A549 (cell line): ENCODE results near the gene POLR1F. TPM values are rescaled to one million over a fixed set of nuclear protein-coding genes. Genes with fewer than 3 reads are reported as not detected.

Experiments used
- ATAC-seq, 2 experiments: fragments of 200-7000 bp in 1 of 2; fragments of >200 bp in 1 of 2; cut with Nextera tagmentation in 1 of 2; cut with Tn5 transposase in 1 of 2; 3 replicates each; pipeline versions ENCODE4 v1.8.0 to v1.9.1; 2018 to 2020; ENCODE audit warnings: mild to moderate bottlenecking in 1 of 2, moderate library complexity in 1 of 2
- CTCF ChIA-PET: fragments of 300-600 bp; sonication (Branson Sonifier 250); formaldehyde crosslinking; extraction: SDS; loops from one replicate; lab custom pipeline; 2021; ENCODE audit warnings: antibody characterized with exemption, inconsistent platforms; lab: Yijun Ruan, JAX
- POLR2A ChIA-PET: fragments of 350-600 bp; formaldehyde crosslinking; extraction: SDS; loops from one replicate; lab custom pipeline; 2021; ENCODE audit warnings: antibody characterized with exemption, inconsistent platforms; lab: Yijun Ruan, JAX
- DNase-seq, 2 experiments: peaks; one replicate each; pipeline versions ENCODE4 v3.0.0 to v3.0.0-alpha.2; 2011 to 2016; ENCODE audit warnings: low read depth in 1 of 2, low spot score in 1 of 2
- FAIRE-seq: peaks from 2 replicates; lab custom pipeline; 2011; peaks lifted over from hg19 to GRCh38; lab: Jason Lieb, UNC
- H3K27ac ChIP-seq, 2 experiments: fragments of >200 bp; sonication (Bioruptor Twin); formaldehyde crosslinking; 3 replicates each; pipeline ENCODE4 v1.5.1; 2016 to 2017
- H3K4me1 ChIP-seq: fragments of >200 bp; sonication (Bioruptor Twin); formaldehyde crosslinking; 3 replicates; pipeline ENCODE4 v1.6.1; 2016
- H3K4me2 ChIP-seq: fragments of >200 bp; sonication (Bioruptor Twin); formaldehyde crosslinking; 3 replicates; pipeline ENCODE4 v1.6.1; 2016
- H3K4me3 ChIP-seq: fragments of >200 bp; sonication (Bioruptor Twin); formaldehyde crosslinking; 3 replicates; pipeline ENCODE4 v1.5.1; 2016
- H3K9me3 ChIP-seq: fragments of >200 bp; sonication (Bioruptor Twin); formaldehyde crosslinking; 3 replicates; pipeline ENCODE4 v1.6.1; 2016
- BCL3 ChIP-seq: fragments of >200 bp; sonication (Bioruptor Twin); formaldehyde crosslinking; IDR thresholded peaks from 3 replicates; pipeline ENCODE4 v1.6.1; 2016
- BHLHE40 ChIP-seq: IDR thresholded peaks from 2 replicates; pipeline ENCODE4 v1.6.1; 2012; ENCODE audit warnings: low read depth, low read length, inconsistent platforms
- CBX8 ChIP-seq: fragments of 200-600 bp; sonication (generic); IDR thresholded peaks from 2 replicates; pipeline ENCODE4 v1.6.1; 2016
- CHD4 ChIP-seq: fragments of 200-600 bp; sonication (generic); IDR thresholded peaks from 2 replicates; pipeline ENCODE4 v1.6.1; 2016; ENCODE audit warnings: antibody characterized with exemption, mild to moderate bottlenecking, borderline replicate concordance
- CTCF ChIP-seq: fragments of >200 bp; sonication (Bioruptor Twin); formaldehyde crosslinking; IDR thresholded peaks from 3 replicates; pipeline ENCODE4 v1.5.1; 2016
- EP300 ChIP-seq, 2 experiments: fragments of >200 bp; sonication (Bioruptor Twin); formaldehyde crosslinking; IDR thresholded peaks; 2 replicates in 1 of 2; 3 replicates in 1 of 2; pipeline ENCODE4 v1.6.1; 2016 to 2017
- FOSL2 ChIP-seq, 2 experiments: fragments of 450-650 bp in 1 of 2; fragments of >200 bp in 1 of 2; sonication (Bioruptor Twin) in 1 of 2; formaldehyde crosslinking; IDR thresholded peaks; 2 replicates each; pipeline versions ENCODE4 v1.5.0 to v1.6.1; 2016 to 2020; ENCODE audit warnings: mild to moderate bottlenecking in 1 of 2, moderate library complexity in 1 of 2
- FOXS1 ChIP-seq: fragments of 250-450 bp; sonication (Bioruptor Pico); IDR thresholded peaks from 2 replicates; pipeline ENCODE4 v1.5.0; 2020; ENCODE audit warnings: mild to moderate bottlenecking, moderate library complexity
- HOXA7 ChIP-seq: fragments of 250-450 bp; sonication (Bioruptor Pico); IDR thresholded peaks from 2 replicates; pipeline ENCODE4 v1.5.0; 2020; ENCODE audit warnings: mild to moderate bottlenecking, moderate library complexity
- HOXB13 ChIP-seq: fragments of 250-450 bp; sonication (Bioruptor Pico); IDR thresholded peaks from 2 replicates; pipeline ENCODE4 v1.5.0; 2020; ENCODE audit warnings: low read depth, mild to moderate bottlenecking, moderate library complexity
- HOXB5 ChIP-seq: fragments of 250-450 bp; sonication (Bioruptor Pico); IDR thresholded peaks from 2 replicates; pipeline ENCODE4 v1.5.0; 2020; ENCODE audit warnings: mild to moderate bottlenecking, moderate library complexity
- MAX ChIP-seq: IDR thresholded peaks from 2 replicates; pipeline ENCODE4 v1.6.1; 2012
- MAZ ChIP-seq: fragments of 150-350 bp; IDR thresholded peaks from 2 replicates; pipeline ENCODE4 v1.6.1; 2014; ENCODE audit warnings: antibody characterized with exemption, low read depth, low read length, borderline replicate concordance
- MYC ChIP-seq: IDR thresholded peaks from 2 replicates; pipeline ENCODE4 v1.6.1; 2012; ENCODE audit warnings: mild to moderate bottlenecking, inconsistent platforms, low read length, improper control_type of control experiment, borderline replicate concordance
- NFE2L2 ChIP-seq: fragments of 150-350 bp; conservative IDR thresholded peaks from 2 replicates; pipeline ENCODE4 v1.6.1; 2014; ENCODE audit warnings: low read length
- NPAS2 ChIP-seq: fragments of 250-450 bp; sonication (Bioruptor Pico); IDR thresholded peaks from 2 replicates; pipeline ENCODE4 v1.8.0; 2022; ENCODE audit warnings: mild to moderate bottlenecking, moderate library complexity, borderline replicate concordance
- NR3C1 ChIP-seq: fragments of >200 bp; sonication (Bioruptor Twin); formaldehyde crosslinking; IDR thresholded peaks from 3 replicates; pipeline ENCODE4 v1.6.1; 2017
- PBX3 ChIP-seq: IDR thresholded peaks from 2 replicates; pipeline ENCODE4 v1.6.1; 2012
- PHF8 ChIP-seq: fragments of 200-600 bp; sonication (generic); IDR thresholded peaks from 2 replicates; pipeline ENCODE4 v1.6.1; 2016; ENCODE audit warnings: low read depth, mild to moderate bottlenecking, antibody characterized with exemption, moderate library complexity, borderline replicate concordance
- POLR2A ChIP-seq: IDR thresholded peaks from 2 replicates; pipeline ENCODE4 v1.6.1; 2012; ENCODE audit warnings: mild to moderate bottlenecking, low read length
- POLR2AphosphoS2 ChIP-seq: conservative IDR thresholded peaks from 2 replicates; pipeline ENCODE4 v1.6.1; 2012; ENCODE audit warnings: low read length, improper control_type of control experiment, inconsistent platforms
- RCOR1 ChIP-seq: fragments of 150-350 bp; IDR thresholded peaks from 2 replicates; pipeline ENCODE4 v1.6.1; 2014; ENCODE audit warnings: antibody characterized with exemption, low read length, low read depth
- RNF2 ChIP-seq: fragments of 200-600 bp; sonication (generic); IDR thresholded peaks from 2 replicates; pipeline ENCODE4 v1.6.1; 2016; ENCODE audit warnings: low read depth, mild to moderate bottlenecking, antibody characterized with exemption, moderate library complexity, borderline replicate concordance
- SMC3 ChIP-seq: fragments of >200 bp; sonication (Bioruptor Twin); formaldehyde crosslinking; IDR thresholded peaks from 3 replicates; pipeline ENCODE4 v1.6.1; 2018; ENCODE audit warnings: inconsistent platforms
- TP53 ChIP-seq: fragments of 250-450 bp; sonication (Bioruptor Pico); IDR thresholded peaks from 2 replicates; pipeline ENCODE4 v1.5.0; 2021; ENCODE audit warnings: mild to moderate bottlenecking, moderate library complexity
- USF2 ChIP-seq: fragments of 450-650 bp; IDR thresholded peaks from 2 replicates; pipeline ENCODE4 v1.6.1; 2014; ENCODE audit warnings: antibody characterized with exemption
- ZFP36 ChIP-seq: fragments of 450-650 bp; IDR thresholded peaks from 2 replicates; pipeline ENCODE4 v1.6.1; 2014; ENCODE audit warnings: borderline replicate concordance; ENCODE audit not compliant: partially characterized antibody
- ZSCAN20 ChIP-seq: fragments of 250-450 bp; sonication (Bioruptor Pico); IDR thresholded peaks from 2 replicates; pipeline ENCODE4 v1.8.0; 2022; ENCODE audit warnings: mild to moderate bottlenecking, moderate library complexity
- WGBS: methylation state at CpG from one replicate; pipeline ENCODE4 v1.1.6; 2017; ENCODE audit errors: missing lambda C conversion rate; 5-methylcytosine and 5-hydroxymethylcytosine counted together
- polyA plus RNA-seq, 4 experiments: library from polyadenylated mRNA; depleted of rRNA in 3 of 4; stranded (reverse); fragments of >200 nt; fragmentation: RNase III in 1 of 4; extraction: RNeasy Plus Mini Kit Qiagen cat#74134 plus additional on column Dnase treatment in 1 of 4; gene quantifications; 2 replicates in 3 of 4; 3 replicates in 1 of 4; pipeline ENCODE4 v1.2.3, GENCODE V29; 2011 to 2017

POLR1F gene
- polyA plus RNA-seq, 2 of the 4 experiments (the other 2 are of a cell fraction) = 11.8 to 33.9 TPM

- no peak for FAIRE-seq
- POLR2A ChIA-PET = no interaction called here
These were observed 7.4 kb downstream of the POLR1F start for GRCh38 chr7:19701471-19701870.

GRCh38 chr7:19700936-19701335 is 7.9 kb downstream of the POLR1F start:
- H3K4me3 ChIP-seq = no peak overlapping the region
- H3K4me1 ChIP-seq = 0 out of 3 replicates have a peak, but pooled peaks cover 2% of the 10 kb centered on the region
- no peaks in the 10 kb centered on the region for H3K9me3 ChIP-seq
- H3K4me2 ChIP-seq = no peak overlapping the region
- H3K27ac ChIP-seq = no peak overlapping the region
- no peak for FAIRE-seq
- 94% methylated on average over 3 of the region's 3 CpGs for WGBS
- no peak for ATAC-seq
- DNase-seq = no peak
- CTCF ChIA-PET = interaction anchor here (0.7 to 2.1 kb wide), 4 partner anchors 8 to 1348 kb away, joined by 3 to 8 read pairs (median 5); no protein-coding TSS in a partner anchor
- POLR2A ChIA-PET = interaction anchor here (2.1 kb wide), 1 partner anchor 8 kb away, joined by 7 read pairs; the partner anchor contains the start of gene POLR1F
- no peak for TF ChIP-seq HOXB5 (CRISPR knock-in tag)
- TF ChIP-seq NR3C1 = no peak
- no peak for TF ChIP-seq SMC3
- no peak for TF ChIP-seq USF2
- no peak for TF ChIP-seq HOXA7
- no peak for TF ChIP-seq ZSCAN20 (CRISPR knock-in tag)
- no peak for TF ChIP-seq NFE2L2
- TF ChIP-seq PHF8 = no peak

More at GRCh38 chr7:19701471-19701870, 7.4 kb downstream of the POLR1F start:
- Histone ChIP-seq H3K4me1 (peaks cover 2% of the 10 kb centered on the region; the same call in 1 of the 3 replicates), H3K27ac (no peak overlapping the region), H3K4me2 (no peak overlapping the region), H3K9me3 (no peaks in the 10 kb centered on the region)
- no peak for ATAC-seq
- CTCF ChIA-PET = interaction anchor here (2.1 kb wide), 1 partner anchor 12 kb away, joined by 6 read pairs; no protein-coding TSS in a partner anchor
- no peak for TF ChIP-seq HOXB13
- TF ChIP-seq NR3C1 = no peak
- no peak for TF ChIP-seq FOXS1
- TF ChIP-seq BHLHE40 = no peak
- no peak for TF ChIP-seq MAZ
- no peak for TF ChIP-seq NFE2L2
- TF ChIP-seq TP53 = no peak
- no peak for TF ChIP-seq CHD4
- TF ChIP-seq, all 56 proteins: peak for 0
- no peak for DNase-seq
- 88% methylated on average over 4 of the region's 4 CpGs for WGBS
- no peak overlapping the region for H3K4me3 ChIP-seq

GRCh38 chr7:19698331-19698730 is 10.5 kb downstream of the POLR1F start:
- TF ChIP-seq FOSL2 (IDR thresholded peaks at IDR 0.05) (no peak), FOSL2 (CRISPR knock-in tag; IDR thresholded peaks at IDR 0.05) (no peak), PBX3 (no peak), RNF2 (no peak), ZFP36 (no peak), MAX (no peak), EP300 (IDR thresholded peaks at IDR 0.05) (no peak), MAZ (no peak), BCL3 (no peak), POLR2A (no peak), NPAS2 (CRISPR knock-in tag) (no peak), USF2 (no peak), CTCF (no peak), RCOR1 (no peak), MYC (no peak), CBX8 (no peak), POLR2AphosphoS2 (no peak)

More at GRCh38 chr7:19698331-19698730, 10.5 kb downstream of the POLR1F start:
- ATAC-seq = no peak
- Histone ChIP-seq H3K9me3 (no peaks in the 10 kb centered on the region), H3K4me3 (no peak overlapping the region), H3K4me2 (no peak overlapping the region), H3K4me1 (no peaks in the 10 kb centered on the region), H3K27ac (no peak overlapping the region)
- DNase-seq = no peak
- CTCF ChIA-PET = interaction anchor here (1.8 kb wide), 1 partner anchor 11 kb away, joined by 6 read pairs; the partner anchor contains the start of gene POLR1F
- FAIRE-seq = no peak
- WGBS = 82% methylated on average over 3 of the region's 3 CpGs
- POLR2A ChIA-PET = no interaction called here
